SK-N-SH treated with all-trans-retinoic acid at 6 μM for 48 hours (cell line): ENCODE data around the gene SMYD4.

Experiments
- ATAC-seq: fragments of 200-7000 bp; cut with Tn5 transposase; 3 replicates; pipeline ENCODE4 v1.9.1; 2020; ENCODE audit warnings: mild to moderate bottlenecking, moderate library complexity
- CSDC2 ChIP-seq: fragments of 250-450 bp; sonication (Bioruptor Pico); IDR thresholded peaks from 2 replicates; pipeline ENCODE4 v1.5.0; 2020; ENCODE audit warnings: mild to moderate bottlenecking, moderate library complexity
- GLIS3 ChIP-seq: fragments of 250-450 bp; sonication (Bioruptor Pico); IDR thresholded peaks from 2 replicates; pipeline ENCODE4 v1.5.0; 2020; ENCODE audit warnings: mild to moderate bottlenecking, moderate library complexity
- ISL1 ChIP-seq: fragments of 250-450 bp; sonication (Bioruptor Pico); IDR thresholded peaks from 2 replicates; pipeline ENCODE4 v2.1.2; 2022; ENCODE audit warnings: mild to moderate bottlenecking, moderate library complexity
- OSR1 ChIP-seq: fragments of 250-450 bp; sonication (Bioruptor Pico); IDR thresholded peaks from 2 replicates; pipeline ENCODE4 v1.8.0; 2022; ENCODE audit warnings: moderate library complexity, mild to moderate bottlenecking, inconsistent platforms
- RARB ChIP-seq: fragments of 250-450 bp; sonication (Bioruptor Pico); IDR thresholded peaks from 2 replicates; pipeline ENCODE4 v1.8.0; 2021; ENCODE audit warnings: mild to moderate bottlenecking, moderate library complexity
- SNAI2 ChIP-seq: fragments of 250-450 bp; sonication (Bioruptor Pico); IDR thresholded peaks from 2 replicates; pipeline ENCODE4 v1.5.0; 2020; ENCODE audit warnings: mild to moderate bottlenecking, moderate library complexity
- TCF4 ChIP-seq: fragments of 250-450 bp; sonication (Bioruptor Pico); IDR thresholded peaks from 2 replicates; pipeline ENCODE4 v1.8.0; 2021; ENCODE audit warnings: mild to moderate bottlenecking, moderate library complexity, borderline replicate concordance
- TOX ChIP-seq: fragments of 250-450 bp; sonication (Bioruptor Pico); IDR thresholded peaks from 2 replicates; pipeline ENCODE4 v1.8.0; 2021; ENCODE audit warnings: mild to moderate bottlenecking, moderate library complexity, borderline replicate concordance
- ZC3H10 ChIP-seq: fragments of 250-450 bp; sonication (Bioruptor Pico); IDR thresholded peaks from 2 replicates; pipeline ENCODE4 v1.5.1; 2021; ENCODE audit warnings: mild to moderate bottlenecking, moderate library complexity
- ZFP3 ChIP-seq: fragments of 250-450 bp; sonication (Bioruptor Pico); IDR thresholded peaks from 2 replicates; pipeline ENCODE4 v1.5.0; 2020; ENCODE audit warnings: mild to moderate bottlenecking, moderate library complexity
- ZNF565 ChIP-seq: fragments of 450-650 bp; formaldehyde crosslinking; conservative IDR thresholded peaks from 2 replicates; pipeline ENCODE4 v1.5.0; 2020; ENCODE audit warnings: low read depth, mild to moderate bottlenecking, moderate library complexity
- ZNF70 ChIP-seq: fragments of 450-650 bp; formaldehyde crosslinking; IDR thresholded peaks from 2 replicates; pipeline ENCODE4 v1.5.0; 2020; ENCODE audit warnings: mild to moderate bottlenecking, moderate library complexity
- TF ChIP-seq, protein P1 (sequence below): fragments of 250-450 bp; sonication (Bioruptor Pico); IDR thresholded peaks from 2 replicates; pipeline ENCODE4 v1.5.1; 2020; ENCODE audit warnings: low read depth, mild to moderate bottlenecking, moderate library complexity
- TF ChIP-seq, protein P2 (sequence below): fragments of 250-450 bp; sonication (Bioruptor Pico); IDR thresholded peaks from 2 replicates; pipeline ENCODE4 v1.8.0; 2021; ENCODE audit warnings: low read depth, mild to moderate bottlenecking, moderate library complexity, borderline replicate concordance
- TF ChIP-seq, protein P3 (sequence below): fragments of 250-450 bp; sonication (Bioruptor Pico); IDR thresholded peaks from 2 replicates; pipeline ENCODE4 v1.5.0; 2020; ENCODE audit warnings: mild to moderate bottlenecking, moderate library complexity
- TF ChIP-seq, protein P4 (sequence below): fragments of 250-450 bp; sonication (Bioruptor Pico); IDR thresholded peaks from 2 replicates; pipeline ENCODE4 v1.5.1; 2021; ENCODE audit warnings: mild to moderate bottlenecking, moderate library complexity
- TF ChIP-seq, protein P5 (sequence below): fragments of 250-450 bp; sonication (Bioruptor Pico); IDR thresholded peaks from 2 replicates; pipeline ENCODE4 v1.8.0; 2020; ENCODE audit warnings: mild to moderate bottlenecking, moderate library complexity, borderline replicate concordance

Gene SMYD4

DNA sequence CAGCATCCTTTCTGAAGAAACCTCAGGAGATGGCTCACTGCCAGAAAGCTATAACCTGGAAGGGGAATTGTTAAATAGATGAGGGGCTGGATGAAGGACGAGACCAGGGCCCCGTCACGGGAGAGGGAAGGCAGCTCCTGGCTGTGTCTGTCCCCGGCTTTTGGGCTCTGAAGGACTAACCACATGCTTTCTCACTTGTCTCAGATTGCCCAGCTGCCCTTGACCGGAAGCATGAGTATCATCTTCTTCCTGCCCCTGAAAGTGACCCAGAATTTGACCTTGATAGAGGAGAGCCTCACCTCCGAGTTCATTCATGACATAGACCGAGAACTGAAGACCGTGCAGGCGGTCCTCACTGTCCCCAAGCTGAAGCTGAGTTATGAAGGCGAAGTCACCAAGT, 53.4 kb downstream of the SMYD4 start:
- TF ChIP-seq, protein P1, sequence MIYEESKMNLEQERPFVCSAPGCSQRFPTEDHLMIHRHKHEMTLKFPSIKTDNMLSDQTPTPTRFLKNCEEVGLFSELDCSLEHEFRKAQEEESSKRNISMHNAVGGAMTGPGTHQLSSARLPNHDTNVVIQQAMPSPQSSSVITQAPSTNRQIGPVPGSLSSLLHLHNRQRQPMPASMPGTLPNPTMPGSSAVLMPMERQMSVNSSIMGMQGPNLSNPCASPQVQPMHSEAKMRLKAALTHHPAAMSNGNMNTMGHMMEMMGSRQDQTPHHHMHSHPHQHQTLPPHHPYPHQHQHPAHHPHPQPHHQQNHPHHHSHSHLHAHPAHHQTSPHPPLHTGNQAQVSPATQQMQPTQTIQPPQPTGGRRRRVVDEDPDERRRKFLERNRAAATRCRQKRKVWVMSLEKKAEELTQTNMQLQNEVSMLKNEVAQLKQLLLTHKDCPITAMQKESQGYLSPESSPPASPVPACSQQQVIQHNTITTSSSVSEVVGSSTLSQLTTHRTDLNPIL (CRISPR knock-in tag) = no peak
- TF ChIP-seq GLIS3 (CRISPR knock-in tag) = no peak
- TF ChIP-seq ISL1 (CRISPR knock-in tag) = no peak
- TF ChIP-seq ZNF565 (CRISPR knock-in tag) = no peak
- no peak for TF ChIP-seq ZNF70
- no peak for TF ChIP-seq RARB (CRISPR knock-in tag)
- TF ChIP-seq ZFP3 (CRISPR knock-in tag) = no peak
- TF ChIP-seq TOX (CRISPR knock-in tag) = no peak
- TF ChIP-seq, protein P2, sequence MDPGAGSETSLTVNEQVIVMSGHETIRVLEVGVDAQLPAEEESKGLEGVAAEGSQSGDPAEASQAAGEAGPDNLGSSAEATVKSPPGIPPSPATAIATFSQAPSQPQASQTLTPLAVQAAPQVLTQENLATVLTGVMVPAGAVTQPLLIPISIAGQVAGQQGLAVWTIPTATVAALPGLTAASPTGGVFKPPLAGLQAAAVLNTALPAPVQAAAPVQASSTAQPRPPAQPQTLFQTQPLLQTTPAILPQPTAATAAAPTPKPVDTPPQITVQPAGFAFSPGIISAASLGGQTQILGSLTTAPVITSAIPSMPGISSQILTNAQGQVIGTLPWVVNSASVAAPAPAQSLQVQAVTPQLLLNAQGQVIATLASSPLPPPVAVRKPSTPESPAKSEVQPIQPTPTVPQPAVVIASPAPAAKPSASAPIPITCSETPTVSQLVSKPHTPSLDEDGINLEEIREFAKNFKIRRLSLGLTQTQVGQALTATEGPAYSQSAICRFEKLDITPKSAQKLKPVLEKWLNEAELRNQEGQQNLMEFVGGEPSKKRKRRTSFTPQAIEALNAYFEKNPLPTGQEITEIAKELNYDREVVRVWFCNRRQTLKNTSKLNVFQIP (CRISPR knock-in tag) = no peak
- no peak for TF ChIP-seq CSDC2
- TF ChIP-seq, protein P3, sequence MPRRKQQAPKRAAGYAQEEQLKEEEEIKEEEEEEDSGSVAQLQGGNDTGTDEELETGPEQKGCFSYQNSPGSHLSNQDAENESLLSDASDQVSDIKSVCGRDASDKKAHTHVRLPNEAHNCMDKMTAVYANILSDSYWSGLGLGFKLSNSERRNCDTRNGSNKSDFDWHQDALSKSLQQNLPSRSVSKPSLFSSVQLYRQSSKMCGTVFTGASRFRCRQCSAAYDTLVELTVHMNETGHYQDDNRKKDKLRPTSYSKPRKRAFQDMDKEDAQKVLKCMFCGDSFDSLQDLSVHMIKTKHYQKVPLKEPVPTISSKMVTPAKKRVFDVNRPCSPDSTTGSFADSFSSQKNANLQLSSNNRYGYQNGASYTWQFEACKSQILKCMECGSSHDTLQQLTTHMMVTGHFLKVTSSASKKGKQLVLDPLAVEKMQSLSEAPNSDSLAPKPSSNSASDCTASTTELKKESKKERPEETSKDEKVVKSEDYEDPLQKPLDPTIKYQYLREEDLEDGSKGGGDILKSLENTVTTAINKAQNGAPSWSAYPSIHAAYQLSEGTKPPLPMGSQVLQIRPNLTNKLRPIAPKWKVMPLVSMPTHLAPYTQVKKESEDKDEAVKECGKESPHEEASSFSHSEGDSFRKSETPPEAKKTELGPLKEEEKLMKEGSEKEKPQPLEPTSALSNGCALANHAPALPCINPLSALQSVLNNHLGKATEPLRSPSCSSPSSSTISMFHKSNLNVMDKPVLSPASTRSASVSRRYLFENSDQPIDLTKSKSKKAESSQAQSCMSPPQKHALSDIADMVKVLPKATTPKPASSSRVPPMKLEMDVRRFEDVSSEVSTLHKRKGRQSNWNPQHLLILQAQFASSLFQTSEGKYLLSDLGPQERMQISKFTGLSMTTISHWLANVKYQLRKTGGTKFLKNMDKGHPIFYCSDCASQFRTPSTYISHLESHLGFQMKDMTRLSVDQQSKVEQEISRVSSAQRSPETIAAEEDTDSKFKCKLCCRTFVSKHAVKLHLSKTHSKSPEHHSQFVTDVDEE (CRISPR knock-in tag) = no peak
- TF ChIP-seq, protein P4, sequence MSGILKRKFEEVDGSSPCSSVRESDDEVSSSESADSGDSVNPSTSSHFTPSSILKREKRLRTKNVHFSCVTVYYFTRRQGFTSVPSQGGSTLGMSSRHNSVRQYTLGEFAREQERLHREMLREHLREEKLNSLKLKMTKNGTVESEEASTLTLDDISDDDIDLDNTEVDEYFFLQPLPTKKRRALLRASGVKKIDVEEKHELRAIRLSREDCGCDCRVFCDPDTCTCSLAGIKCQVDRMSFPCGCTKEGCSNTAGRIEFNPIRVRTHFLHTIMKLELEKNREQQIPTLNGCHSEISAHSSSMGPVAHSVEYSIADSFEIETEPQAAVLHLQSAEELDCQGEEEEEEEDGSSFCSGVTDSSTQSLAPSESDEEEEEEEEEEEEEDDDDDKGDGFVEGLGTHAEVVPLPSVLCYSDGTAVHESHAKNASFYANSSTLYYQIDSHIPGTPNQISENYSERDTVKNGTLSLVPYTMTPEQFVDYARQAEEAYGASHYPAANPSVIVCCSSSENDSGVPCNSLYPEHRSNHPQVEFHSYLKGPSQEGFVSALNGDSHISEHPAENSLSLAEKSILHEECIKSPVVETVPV (CRISPR knock-in tag) = no peak
- ATAC-seq = no peak

DNA sequence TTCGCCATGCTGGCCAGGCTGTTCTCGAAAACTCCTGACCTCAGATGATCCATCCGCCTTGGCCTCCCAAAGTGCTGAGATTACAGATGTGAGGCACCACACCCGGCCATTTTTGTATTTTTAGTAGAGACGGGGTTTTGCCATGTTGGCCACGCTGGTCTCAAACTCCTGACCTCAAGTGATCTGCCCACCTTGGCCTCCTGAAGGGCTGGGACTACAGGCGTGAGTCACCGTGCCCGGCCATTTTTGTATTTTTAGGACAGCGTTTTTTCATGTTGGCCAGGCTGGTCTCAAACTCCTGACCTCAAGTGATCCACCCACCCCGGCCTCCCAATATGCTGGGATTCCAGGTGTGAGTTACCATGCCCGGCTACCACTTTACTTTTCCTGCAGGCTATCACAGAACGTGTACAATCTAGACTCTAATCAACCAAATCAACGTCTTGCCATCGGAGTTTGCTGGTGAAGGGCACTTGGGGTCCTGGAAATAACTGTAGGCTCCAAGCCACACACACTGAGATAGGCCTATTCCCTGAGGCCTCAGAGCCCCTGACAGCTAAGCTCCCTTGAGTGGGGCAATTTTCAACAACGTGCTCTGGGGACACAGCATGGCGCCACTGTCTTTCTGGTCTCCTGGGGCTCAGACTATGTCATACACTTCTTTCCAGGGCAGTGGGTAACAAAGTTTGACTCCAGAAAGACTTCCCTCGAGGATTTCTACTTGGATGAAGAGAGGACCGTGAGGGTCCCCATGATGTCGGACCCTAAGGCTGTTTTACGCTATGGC, 55.1 kb downstream of the SMYD4 start:
- TF ChIP-seq TCF4 (CRISPR knock-in tag) = no peak
- TF ChIP-seq GLIS3 (CRISPR knock-in tag) = no peak
- TF ChIP-seq, protein P2 (CRISPR knock-in tag) = no peak
- no peak for TF ChIP-seq OSR1 (CRISPR knock-in tag)
- no peak for TF ChIP-seq TOX (CRISPR knock-in tag)
- TF ChIP-seq, protein P5, sequence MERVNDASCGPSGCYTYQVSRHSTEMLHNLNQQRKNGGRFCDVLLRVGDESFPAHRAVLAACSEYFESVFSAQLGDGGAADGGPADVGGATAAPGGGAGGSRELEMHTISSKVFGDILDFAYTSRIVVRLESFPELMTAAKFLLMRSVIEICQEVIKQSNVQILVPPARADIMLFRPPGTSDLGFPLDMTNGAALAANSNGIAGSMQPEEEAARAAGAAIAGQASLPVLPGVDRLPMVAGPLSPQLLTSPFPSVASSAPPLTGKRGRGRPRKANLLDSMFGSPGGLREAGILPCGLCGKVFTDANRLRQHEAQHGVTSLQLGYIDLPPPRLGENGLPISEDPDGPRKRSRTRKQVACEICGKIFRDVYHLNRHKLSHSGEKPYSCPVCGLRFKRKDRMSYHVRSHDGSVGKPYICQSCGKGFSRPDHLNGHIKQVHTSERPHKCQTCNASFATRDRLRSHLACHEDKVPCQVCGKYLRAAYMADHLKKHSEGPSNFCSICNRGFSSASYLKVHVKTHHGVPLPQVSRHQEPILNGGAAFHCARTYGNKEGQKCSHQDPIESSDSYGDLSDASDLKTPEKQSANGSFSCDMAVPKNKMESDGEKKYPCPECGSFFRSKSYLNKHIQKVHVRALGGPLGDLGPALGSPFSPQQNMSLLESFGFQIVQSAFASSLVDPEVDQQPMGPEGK (CRISPR knock-in tag) = no peak
- TF ChIP-seq, protein P4 (CRISPR knock-in tag) = no peak
- TF ChIP-seq ZC3H10 = no peak
- no peak for TF ChIP-seq SNAI2
- no peak for TF ChIP-seq ZNF70
- TF ChIP-seq, all 23 proteins: peak for 0
- ATAC-seq = no peak
